ENCODE measurements around the gene MARCO.

DNA sequence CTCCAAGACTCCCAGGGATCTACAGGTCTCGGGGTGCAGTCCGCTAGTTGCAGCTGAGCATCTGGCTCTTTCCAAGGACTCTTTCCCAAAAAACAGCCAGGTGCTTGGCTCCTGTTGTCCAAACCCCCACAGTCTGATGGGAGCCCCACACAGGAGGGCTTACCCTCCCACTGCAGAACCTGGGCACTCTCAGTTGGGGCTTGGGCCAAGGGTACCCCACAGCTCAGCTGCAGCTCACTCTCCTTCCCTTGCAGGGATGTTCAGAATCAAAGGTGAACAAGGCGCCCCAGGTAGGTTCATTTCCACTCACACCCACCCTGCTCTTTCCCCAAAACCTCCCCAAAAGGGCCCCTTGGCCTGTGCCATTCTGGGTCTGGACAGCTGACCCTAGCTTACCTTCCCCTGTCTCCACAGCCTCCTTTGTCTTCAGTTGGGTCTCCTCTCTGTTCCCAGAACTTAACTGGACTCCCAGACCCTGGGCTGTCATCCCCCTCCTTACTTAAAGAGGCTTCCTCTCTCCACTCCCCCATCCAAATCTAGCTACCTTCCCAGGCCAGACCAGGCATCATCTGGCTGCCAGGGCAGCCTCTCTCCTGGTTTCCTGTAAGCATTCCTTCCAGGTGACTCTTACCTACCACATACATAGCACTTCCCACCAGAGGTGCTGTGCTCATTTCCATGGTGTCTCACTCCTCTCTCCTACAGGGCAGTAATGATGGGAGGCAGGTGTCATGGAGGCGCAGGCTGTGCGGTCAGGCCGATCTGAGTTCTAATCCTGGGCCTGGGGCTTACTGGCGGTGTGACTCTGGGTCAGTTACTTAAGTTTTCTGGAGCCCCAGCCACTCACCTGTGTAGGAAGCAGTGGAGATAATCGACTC lies 29.5 kb downstream of the MARCO start:
- TF ChIP-seq GATA2 (IDR thresholded peaks at IDR 0.05; ENCODE audit: low read depth, low read length), result no peak
- TF ChIP-seq GATA3 (IDR thresholded peaks at IDR 0.05; ENCODE audit: low read depth, low read length), result no peak

All from SH-SY5Y (cell line).